H1 (cell line): ENCODE data around the gene TNIP3. TPM values are rescaled to one million over a fixed set of nuclear protein-coding genes. Genes with fewer than 3 reads are reported as not detected.

Source experiments
- CTCF ChIA-PET: fragments of 300-600 bp; sonication (Branson Sonifier 250); formaldehyde crosslinking; loops from one replicate; lab custom pipeline; 2021; ENCODE audit not compliant: partially characterized antibody; lab: Charles Lee
- POLR2A ChIA-PET: fragments of 300-600 bp; sonication (Branson Sonifier 250); formaldehyde crosslinking; loops from one replicate; lab custom pipeline; 2021; ENCODE audit warnings: inconsistent platforms; ENCODE audit not compliant: partially characterized antibody; lab: Charles Lee
- DNase-seq, 2 experiments: peaks; one replicate each; pipeline versions ENCODE4 v3.0.0 to v3.0.0-alpha.2; 2010 to 2022; ENCODE audit warnings: low spot score in 2 of 2, low read depth in 1 of 2, mixed read lengths in 1 of 2
- FAIRE-seq: peaks from 2 replicates; lab custom pipeline; 2011; peaks lifted over from hg19 to GRCh38; lab: Jason Lieb, UNC
- H2AFZ ChIP-seq: 2 replicates; pipeline ENCODE4 v1.8.1; 2012; ENCODE audit warnings: low read length, inconsistent platforms
- H2AK5ac ChIP-seq: 2 replicates; pipeline ENCODE4 v1.6.1; 2013; ENCODE audit warnings: low read depth, low read length
- H2BK120ac ChIP-seq: replicated peaks from 2 replicates; pipeline ENCODE3; 2013; ENCODE audit warnings: low read depth, low read length, inconsistent platforms
- H2BK12ac ChIP-seq: 2 replicates; pipeline ENCODE4 v1.6.1; 2013; ENCODE audit warnings: low read depth, low read length
- H2BK15ac ChIP-seq: 2 replicates; pipeline ENCODE4 v1.6.1; 2013; ENCODE audit warnings: low read length
- H2BK20ac ChIP-seq: 2 replicates; pipeline ENCODE4 v1.6.1; 2013; ENCODE audit warnings: low read length
- H2BK5ac ChIP-seq: 2 replicates; pipeline ENCODE4 v1.6.1; 2013; ENCODE audit warnings: low read depth, low read length
- H3K14ac ChIP-seq: 2 replicates; pipeline ENCODE4 v1.6.1; 2013; ENCODE audit warnings: inconsistent platforms; ENCODE audit not compliant: insufficient read length
- H3K18ac ChIP-seq: 2 replicates; pipeline ENCODE4 v1.6.1; 2013; ENCODE audit warnings: low read length; ENCODE audit errors: extremely low read depth
- H3K23ac ChIP-seq: 2 replicates; pipeline ENCODE4 v1.6.1; 2013; ENCODE audit warnings: inconsistent platforms; ENCODE audit not compliant: insufficient read length
- H3K23me2 ChIP-seq: 2 replicates; pipeline ENCODE4 v1.6.1; 2013; ENCODE audit warnings: low read depth, low read length
- H3K27ac ChIP-seq: 2 replicates; pipeline ENCODE4 v1.6.1; 2011; ENCODE audit warnings: low read depth, low read length, inconsistent platforms
- H3K27me3 ChIP-seq, 4 experiments: replicated peaks in 1 of 4; 1 replicate in 1 of 4; 2 replicates in 3 of 4; pipeline versions ENCODE4 v1.6.1 to v1.8.1; 2011 to 2013; ENCODE audit warnings: low read length in 3 of 4, mild to moderate bottlenecking in 3 of 4, inconsistent platforms in 2 of 4, mixed read lengths in 2 of 4, moderate library complexity in 1 of 4; ENCODE audit not compliant: control insufficient read depth in 3 of 4, insufficient read depth in 3 of 4; ENCODE audit errors: extremely low read depth in 1 of 4
- H3K36me3 ChIP-seq, 4 experiments: 2 replicates each; pipeline versions ENCODE4 v1.6.1 to v1.8.1; 2011 to 2013; ENCODE audit warnings: mild to moderate bottlenecking in 4 of 4, low read length in 3 of 4, moderate library complexity in 2 of 4, control low read depth in 1 of 4, inconsistent platforms in 1 of 4; ENCODE audit not compliant: insufficient read depth in 4 of 4, control insufficient read depth in 2 of 4
- H3K4ac ChIP-seq: replicated peaks from 2 replicates; pipeline ENCODE3; 2013; ENCODE audit warnings: low read length, low read depth, mixed read lengths, inconsistent platforms; ENCODE audit not compliant: insufficient read length
- H3K4me1 ChIP-seq, 4 experiments: replicated peaks in 1 of 4; 1 replicate in 1 of 4; 2 replicates in 3 of 4; pipeline versions ENCODE4 v1.6.1 to v1.8.1; 2011 to 2013; ENCODE audit warnings: low read length in 3 of 4, inconsistent platforms in 2 of 4, mixed read lengths in 1 of 4; ENCODE audit not compliant: insufficient read depth in 4 of 4, control insufficient read depth in 3 of 4
- H3K4me2 ChIP-seq, 2 experiments: 2 replicates each; pipeline versions ENCODE4 v1.6.1 to v1.8.1; 2011 to 2013; ENCODE audit warnings: low read depth in 2 of 2, low read length in 2 of 2, control low read depth in 1 of 2, inconsistent platforms in 1 of 2, mild to moderate bottlenecking in 1 of 2; ENCODE audit not compliant: insufficient read depth in 1 of 2
- H3K4me3 ChIP-seq, 4 experiments: fragments of 200-600, 300-600 bp in 1 of 4; sonication (generic), shearing (Covaris generic), sonication (Bioruptor Twin) in 1 of 4; 2 replicates each; pipeline versions ENCODE4 v1.5.1 to v1.8.1; 2011 to 2016; ENCODE audit warnings: low read length in 4 of 4, low read depth in 3 of 4, control low read depth in 2 of 4, inconsistent platforms in 2 of 4, mild to moderate bottlenecking in 2 of 4, mixed read lengths in 1 of 4, moderate library complexity in 1 of 4; ENCODE audit not compliant: insufficient read depth in 2 of 4; ENCODE audit errors: extremely low read depth in 1 of 4
- H3K56ac ChIP-seq: replicated peaks from 2 replicates; pipeline ENCODE3; 2013; ENCODE audit warnings: low read depth, mild to moderate bottlenecking, mixed read lengths, low read length, inconsistent platforms; ENCODE audit not compliant: insufficient read length
- H3K79me1 ChIP-seq: 2 replicates; pipeline ENCODE4 v1.6.1; 2013; ENCODE audit warnings: low read depth, low read length, control low read depth
- H3K79me2 ChIP-seq, 2 experiments: 2 replicates each; pipeline versions ENCODE4 v1.6.1 to v1.8.1; 2012 to 2013; ENCODE audit warnings: low read length in 2 of 2, mild to moderate bottlenecking in 2 of 2, inconsistent platforms in 1 of 2; ENCODE audit not compliant: insufficient read depth in 2 of 2, control insufficient read depth in 1 of 2
- H3K9ac ChIP-seq, 4 experiments: replicated peaks in 1 of 4; 1 replicate in 1 of 4; 2 replicates in 3 of 4; pipeline versions ENCODE4 v1.6.1 to v1.8.1; 2011 to 2013; ENCODE audit warnings: low read depth in 3 of 4, low read length in 3 of 4, control low read depth in 2 of 4, mild to moderate bottlenecking in 2 of 4, moderate library complexity in 2 of 4, inconsistent platforms in 1 of 4; ENCODE audit errors: extremely low read depth in 1 of 4
- H3K9me3 ChIP-seq, 2 experiments: 2 replicates each; pipeline versions ENCODE4 v1.6.1 to v1.8.1; 2012 to 2013; ENCODE audit warnings: mild to moderate bottlenecking in 2 of 2, moderate library complexity in 2 of 2, control low read depth in 1 of 2, inconsistent platforms in 1 of 2, low read depth in 1 of 2, low read length in 1 of 2, mixed read lengths in 1 of 2; ENCODE audit not compliant: insufficient read depth in 2 of 2
- H4K20me1 ChIP-seq, 2 experiments: replicated peaks in 1 of 2; 2 replicates each; pipeline versions ENCODE3 to v1.8.1; 2011 to 2013; ENCODE audit warnings: inconsistent platforms in 2 of 2, low read length in 2 of 2, mild to moderate bottlenecking in 1 of 2; ENCODE audit not compliant: insufficient read depth in 2 of 2, control insufficient read depth in 1 of 2
- H4K5ac ChIP-seq: 2 replicates; pipeline ENCODE4 v1.6.1; 2013; ENCODE audit warnings: low read length, low read depth, mixed read lengths, inconsistent platforms; ENCODE audit not compliant: insufficient read length
- H4K8ac ChIP-seq: 2 replicates; pipeline ENCODE4 v1.8.0; 2013; ENCODE audit warnings: mild to moderate bottlenecking, moderate library complexity, low read length, inconsistent platforms; ENCODE audit not compliant: insufficient read depth; ENCODE audit errors: extremely low read depth
- H4K91ac ChIP-seq: replicated peaks from 2 replicates; pipeline ENCODE3; 2013; ENCODE audit warnings: low read length, mixed read lengths, inconsistent platforms; ENCODE audit not compliant: insufficient read length
- EZH2 ChIP-seq: fragments of 200-600 bp; sonication (generic); IDR thresholded peaks from 2 replicates; pipeline ENCODE4 v1.7.1; 2012; ENCODE audit warnings: low read depth, mild to moderate bottlenecking, moderate library complexity, low read length, inconsistent platforms; ENCODE audit not compliant: severe bottlenecking
- GABPA ChIP-seq: IDR thresholded peaks from 2 replicates; pipeline ENCODE4 v1.6.1; 2011; ENCODE audit warnings: mild to moderate bottlenecking, low read length, moderate library complexity, borderline replicate concordance; ENCODE audit not compliant: insufficient read depth
- HDAC2 ChIP-seq, 2 experiments: fragments of 300-600 bp in 1 of 2; sonication (generic) in 1 of 2; IDR thresholded peaks; 2 replicates each; pipeline ENCODE4 v1.6.1; 2011 to 2012; ENCODE audit warnings: low read depth in 2 of 2, low read length in 2 of 2, mild to moderate bottlenecking in 2 of 2, moderate library complexity in 2 of 2, borderline replicate concordance in 1 of 2, inconsistent platforms in 1 of 2
- HDAC6 ChIP-seq: IDR thresholded peaks from one replicate; pipeline ENCODE4 v1.7.1; 2012; ENCODE audit warnings: low read depth, mild to moderate bottlenecking, inconsistent platforms, low read length, moderate library complexity
- KDM5A ChIP-seq: fragments of 200-600 bp; IDR thresholded peaks from 2 replicates; pipeline ENCODE4 v1.7.1; 2012; ENCODE audit warnings: mild to moderate bottlenecking, low read length, inconsistent platforms, mixed read lengths
- RNF2 ChIP-seq: fragments of 200-900, 300-1000 bp; sonication (generic); IDR thresholded peaks from 2 replicates; pipeline ENCODE4 v1.7.1; 2016; ENCODE audit warnings: borderline replicate concordance, low read depth, mild to moderate bottlenecking, antibody characterized with exemption, low read length; ENCODE audit not compliant: poor library complexity, severe bottlenecking; ENCODE audit errors: missing control alignments
- YY1 ChIP-seq: IDR thresholded peaks from 2 replicates; pipeline ENCODE4 v1.6.1; 2011; ENCODE audit warnings: low read depth, mild to moderate bottlenecking, low read length
- WGBS, 2 experiments: shearing (Covaris generic) in 1 of 2; methylation state at CpG; one replicate each; pipeline versions ENCODE4 v1.1.6 to v1.1.7; 2013 to 2015; ENCODE audit warnings: low lambda C conversion rate in 2 of 2, mixed read lengths in 2 of 2, inconsistent platforms in 1 of 2, low coverage in 1 of 2, missing lambda C conversion rate in 1 of 2; ENCODE audit not compliant: insufficient replicate concordance in 2 of 2, insufficient coverage in 1 of 2, insufficient read length in 1 of 2; ENCODE audit errors: extremely low coverage in 1 of 2, missing lambda C conversion rate in 1 of 2; 5-methylcytosine and 5-hydroxymethylcytosine counted together
- polyA plus RNA-seq, 7 experiments: library from polyadenylated mRNA; depleted of rRNA in 3 of 7; stranded (reverse) in 5 of 7; unstranded in 2 of 7; fragments of >200 nt in 5 of 7; fragments of 200-250 nt in 2 of 7; gene quantifications; 1 replicate in 5 of 7; 2 replicates in 1 of 7; 4 replicates in 1 of 7; pipeline versions ENCODE4 v1.2.1 to v1.2.3, GENCODE V29; 2011 to 2013; ENCODE audit warnings: missing spikeins in 2 of 7, mixed read lengths in 2 of 7
- total RNA-seq: library from RNA; stranded (reverse); fragmentation: NEBNext Ultra II Directional; extraction: Animal tissue kit (Norgen Biotek cat#: 25700); gene quantifications from 2 replicates; pipeline ENCODE4 v1.2.1, GENCODE V29; 2021

Gene TNIP3
- total and polyA plus RNA-seq, 2 of the 8 experiments (the other 6 are each of a cell fraction or from before 2014, with no cell fraction given): not detected

GRCh38 chr4:121100093-121100775 is 63.9 kb downstream of the TNIP3 start:
- Histone ChIP-seq H3K9me3 (no peaks in the 10 kb centered on the region), H3K14ac (no peak overlapping the region), H3K79me1 (no peaks in the 10 kb centered on the region), H3K23ac (no peak overlapping the region), H4K5ac (no peak overlapping the region), H4K91ac (no peak overlapping the region), H2AK5ac (no peak overlapping the region), H3K4ac (no peak overlapping the region), H3K9ac (no peak overlapping the region), H3K36me3 (no peaks in the 10 kb centered on the region), H3K4me2 (no peak overlapping the region), H2BK5ac (no peak overlapping the region), H4K20me1 (no peaks in the 10 kb centered on the region), H3K56ac (no peak overlapping the region), H3K23me2 (no peaks in the 10 kb centered on the region), H2BK12ac (no peak overlapping the region), H3K4me3 (no peak overlapping the region), H3K27ac (no peak overlapping the region), H3K79me2 (no peaks in the 10 kb centered on the region), H2BK120ac (no peak overlapping the region), H3K27me3 (no peaks in the 10 kb centered on the region), H2BK20ac (no peak overlapping the region), H3K18ac (no peak overlapping the region), H4K8ac (no peak overlapping the region), H3K4me1 (no peaks in the 10 kb centered on the region), H2AFZ (no peak overlapping the region), H2BK15ac (no peak overlapping the region)
- WGBS, 2 experiments: 92% methylated on average over 2 of the region's 2 CpGs; no CpG with 5 or more reads in 1 of the 2 experiments
- no peak for FAIRE-seq
- TF ChIP-seq RNF2 (no peak), HDAC6 (no peak), KDM5A (no peak), GABPA (no peak), YY1 (no peak), HDAC2 (IDR thresholded peaks at IDR 0.05; ENCODE audit: borderline replicate concordance in 1 of 2, low read depth in 2 of 2, low read length in 2 of 2) (no peak), EZH2 (no peak)
- POLR2A ChIA-PET: no interaction called here
- DNase-seq: no peak
- CTCF ChIA-PET: interaction anchor here (0.6 to 0.7 kb wide), 2 partner anchors 24 to 168 kb away, joined by 3 read pairs; no protein-coding TSS in a partner anchor
